Measurements from ENCODE around the gene BNIP1. TPM values are rescaled to one million over a fixed set of nuclear protein-coding genes. Genes with fewer than 3 reads are reported as not detected.
"Not testable (repeated sequence)": the region's sequence is repeated elsewhere in the genome, so short reads cannot be mapped to it uniquely, and the experiment has no call there.

BNIP1 gene
- total RNA-seq, 1 experiment from 2014 or later = 13.5 TPM

DNA sequence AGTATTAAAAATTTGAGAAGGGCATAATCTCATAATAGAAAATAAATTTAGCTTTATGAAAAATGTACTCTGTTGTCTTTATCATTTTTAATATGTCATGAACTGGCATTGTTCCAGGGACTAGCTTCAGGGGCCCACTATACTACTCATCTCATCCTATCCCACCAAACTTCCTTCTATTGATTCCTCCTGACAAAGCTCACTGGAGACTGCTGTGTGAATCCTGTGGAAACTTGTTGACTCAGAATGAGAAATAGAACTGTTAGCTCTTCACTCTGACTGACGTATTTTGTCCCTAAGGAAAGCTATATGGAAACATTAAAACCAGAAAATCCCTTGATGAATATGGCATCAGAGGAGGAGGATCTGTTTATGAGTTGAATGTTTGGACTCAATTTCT lies 29.8 kb upstream of the BNIP1 start:
- TF ChIP-seq, protein P1, sequence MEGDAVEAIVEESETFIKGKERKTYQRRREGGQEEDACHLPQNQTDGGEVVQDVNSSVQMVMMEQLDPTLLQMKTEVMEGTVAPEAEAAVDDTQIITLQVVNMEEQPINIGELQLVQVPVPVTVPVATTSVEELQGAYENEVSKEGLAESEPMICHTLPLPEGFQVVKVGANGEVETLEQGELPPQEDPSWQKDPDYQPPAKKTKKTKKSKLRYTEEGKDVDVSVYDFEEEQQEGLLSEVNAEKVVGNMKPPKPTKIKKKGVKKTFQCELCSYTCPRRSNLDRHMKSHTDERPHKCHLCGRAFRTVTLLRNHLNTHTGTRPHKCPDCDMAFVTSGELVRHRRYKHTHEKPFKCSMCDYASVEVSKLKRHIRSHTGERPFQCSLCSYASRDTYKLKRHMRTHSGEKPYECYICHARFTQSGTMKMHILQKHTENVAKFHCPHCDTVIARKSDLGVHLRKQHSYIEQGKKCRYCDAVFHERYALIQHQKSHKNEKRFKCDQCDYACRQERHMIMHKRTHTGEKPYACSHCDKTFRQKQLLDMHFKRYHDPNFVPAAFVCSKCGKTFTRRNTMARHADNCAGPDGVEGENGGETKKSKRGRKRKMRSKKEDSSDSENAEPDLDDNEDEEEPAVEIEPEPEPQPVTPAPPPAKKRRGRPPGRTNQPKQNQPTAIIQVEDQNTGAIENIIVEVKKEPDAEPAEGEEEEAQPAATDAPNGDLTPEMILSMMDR (conservative IDR thresholded peaks at IDR 0.05) = no peak
- TF ChIP-seq EZH2 (IDR thresholded peaks at IDR 0.05; ENCODE audit: low read depth) = no peak
- no peaks in the 10 kb centered on the region for H3K27me3 ChIP-seq (ENCODE audit: insufficient read depth, low read depth)
- H3K9me2 ChIP-seq (ENCODE audit: insufficient read depth) = no peaks in the 10 kb centered on the region
- no peaks in the 10 kb centered on the region for H3K4me1 ChIP-seq (replicated peaks; ENCODE audit: insufficient read depth)
- no peak overlapping the region for H3K4me2 ChIP-seq
- POLR2A ChIA-PET (ENCODE audit: unreplicated experiment) = no interaction called here
- CTCF ChIA-PET = no interaction called here
- no peak overlapping the region for H3K27ac ChIP-seq
- H3K79me2 ChIP-seq (ENCODE audit: low read depth) = no peaks in the 10 kb centered on the region
- no TSS peak for BruUV-seq (replicated peaks)
- H3F3A ChIP-seq (ENCODE audit: insufficient read depth, low read depth) = no peaks in the 10 kb centered on the region
- DNase-seq = no peak
- peaks cover 8% of the 10 kb centered on the region; the same call in 1 of the 2 replicates for H3K36me3 ChIP-seq (ENCODE audit: low read depth)
- H2AFZ ChIP-seq = no peak overlapping the region
- no peak overlapping the region for H3K4me3 ChIP-seq
- intact Hi-C loops (cut with micrococcal nuclease; ENCODE audit: unreplicated experiment) = no loop called here
- H3K9me3 ChIP-seq (ENCODE audit: insufficient read depth, low read depth) = no peaks in the 10 kb centered on the region; the same call in 1 of the 2 replicates
- H4K20me1 ChIP-seq (ENCODE audit: insufficient read depth) = no peaks in the 10 kb centered on the region

DNA sequence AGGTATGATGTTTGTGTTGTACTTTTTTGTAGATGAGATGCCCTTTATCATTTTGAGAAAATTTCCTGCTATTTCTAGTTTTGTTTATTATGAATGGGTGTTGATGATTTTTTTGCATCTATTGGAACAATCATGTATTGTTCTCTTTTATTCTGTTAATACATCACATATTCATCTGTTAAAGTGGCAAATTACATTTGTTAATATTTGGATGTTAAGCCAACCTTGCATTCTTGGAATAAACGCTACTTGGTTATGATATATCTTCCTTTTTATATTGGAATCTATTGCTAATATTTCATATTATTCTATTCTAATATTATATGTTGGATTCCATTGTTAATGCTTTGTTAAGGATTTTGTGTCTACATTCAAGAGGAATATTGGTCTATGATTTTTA lies 24.6 kb upstream of the BNIP1 start:
- ChIA-PET POLR2A (ENCODE audit: unreplicated experiment) (no interaction called here), CTCF (no interaction called here)
- H3K27ac ChIP-seq = no peak overlapping the region
- H3F3A ChIP-seq (ENCODE audit: insufficient read depth, low read depth) = no peaks in the 10 kb centered on the region
- TF ChIP-seq EZH2 (IDR thresholded peaks at IDR 0.05; ENCODE audit: low read depth) = no peak
- TF ChIP-seq, protein P1 (conservative IDR thresholded peaks at IDR 0.05) = no peak
- no peaks in the 10 kb centered on the region for H3K4me1 ChIP-seq (replicated peaks; ENCODE audit: insufficient read depth)
- no peaks in the 10 kb centered on the region for H3K9me2 ChIP-seq (ENCODE audit: insufficient read depth)
- H3K79me2 ChIP-seq (ENCODE audit: low read depth) = no peaks in the 10 kb centered on the region
- DNase-seq = no peak
- H3K27me3 ChIP-seq (ENCODE audit: insufficient read depth, low read depth) = no peaks in the 10 kb centered on the region
- BruUV-seq (replicated peaks) = no TSS peak
- H3K36me3 ChIP-seq (ENCODE audit: low read depth) = no peaks in the 10 kb centered on the region
- H3K9me3 ChIP-seq (ENCODE audit: insufficient read depth, low read depth) = no peaks in the 10 kb centered on the region; the same call in 1 of the 2 replicates
- no peak overlapping the region for H3K4me2 ChIP-seq
- no peaks in the 10 kb centered on the region for H4K20me1 ChIP-seq (ENCODE audit: insufficient read depth)
- H3K4me3 ChIP-seq = no peak overlapping the region
- intact Hi-C loops (cut with micrococcal nuclease; ENCODE audit: unreplicated experiment) = no loop called here
- no peak overlapping the region for H2AFZ ChIP-seq

DNA sequence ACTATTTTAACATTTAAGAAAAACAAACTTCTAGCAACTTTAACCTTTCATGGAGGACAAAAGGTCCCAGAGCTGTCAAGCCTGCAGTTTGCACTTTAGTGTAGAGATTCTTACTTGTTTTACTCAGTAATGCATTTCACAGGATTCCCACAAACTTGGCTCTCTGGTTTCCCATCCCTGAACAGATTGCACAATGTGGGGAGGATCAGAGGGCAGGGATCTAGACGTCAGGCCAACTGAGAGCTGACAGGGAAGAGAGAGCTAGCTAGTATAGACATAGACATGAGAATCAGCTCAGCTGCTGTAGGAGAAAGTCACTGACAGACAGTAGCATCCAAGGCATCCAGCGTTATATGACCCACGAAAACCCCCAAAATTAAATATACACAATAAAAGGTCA lies 20.9 kb upstream of the BNIP1 start:
- TF ChIP-seq, protein P1 (conservative IDR thresholded peaks at IDR 0.05) = no peak
- TF ChIP-seq EZH2 (IDR thresholded peaks at IDR 0.05; ENCODE audit: low read depth) = no peak
- no TSS peak for BruUV-seq (replicated peaks)
- Histone ChIP-seq H2AFZ (no peak overlapping the region), H3K36me3 (ENCODE audit: low read depth) (no peaks in the 10 kb centered on the region), H3K9me2 (ENCODE audit: insufficient read depth) (no peaks in the 10 kb centered on the region), H3K4me3 (no peak overlapping the region), H3K4me1 (replicated peaks; ENCODE audit: insufficient read depth) (no peaks in the 10 kb centered on the region), H3K9me3 (ENCODE audit: insufficient read depth, low read depth) (no peaks in the 10 kb centered on the region; the same call in 1 of the 2 replicates), H3K4me2 (no peak overlapping the region), H3K27me3 (ENCODE audit: insufficient read depth, low read depth) (no peaks in the 10 kb centered on the region), H3K79me2 (ENCODE audit: low read depth) (no peaks in the 10 kb centered on the region), H3F3A (ENCODE audit: insufficient read depth, low read depth) (no peaks in the 10 kb centered on the region), H4K20me1 (ENCODE audit: insufficient read depth) (no peaks in the 10 kb centered on the region), H3K27ac (no peak overlapping the region)
- DNase-seq = no peak
- intact Hi-C loops (cut with micrococcal nuclease; ENCODE audit: unreplicated experiment) = no loop called here
- POLR2A ChIA-PET (ENCODE audit: unreplicated experiment) = no interaction called here
- CTCF ChIA-PET = no interaction called here

DNA sequence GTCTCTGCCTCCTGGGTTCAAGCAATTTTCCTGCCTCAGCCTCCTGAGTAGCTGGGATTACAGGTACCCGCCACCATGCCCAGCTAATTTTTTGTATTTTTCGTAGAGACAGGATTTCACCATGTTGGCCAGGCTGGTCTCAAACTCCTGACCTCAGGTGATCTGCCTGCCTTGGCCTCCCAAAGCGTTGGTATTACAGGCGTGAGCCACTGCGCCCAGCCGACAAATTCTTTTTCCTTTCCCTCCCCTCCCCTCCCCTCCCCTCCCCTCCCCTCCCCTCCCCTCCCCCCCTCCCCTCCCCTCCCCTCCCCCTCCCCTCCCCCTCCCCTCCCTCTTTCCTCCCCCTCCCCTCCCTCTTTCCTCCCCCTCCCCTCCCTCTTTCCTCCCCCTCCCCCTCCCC lies 12.2 kb upstream of the BNIP1 start:
- BruUV-seq (replicated peaks); H3K4me3 ChIP-seq; H3F3A ChIP-seq (ENCODE audit: insufficient read depth, low read depth); H3K9me3 ChIP-seq (ENCODE audit: insufficient read depth, low read depth); H3K4me1 ChIP-seq (replicated peaks; ENCODE audit: insufficient read depth); H3K79me2 ChIP-seq (ENCODE audit: low read depth); H3K4me2 ChIP-seq; intact Hi-C loops (cut with micrococcal nuclease; ENCODE audit: unreplicated experiment); H4K20me1 ChIP-seq (ENCODE audit: insufficient read depth); H3K27me3 ChIP-seq (ENCODE audit: insufficient read depth, low read depth); CTCF ChIA-PET; H2AFZ ChIP-seq; DNase-seq; H3K27ac ChIP-seq; H3K36me3 ChIP-seq (ENCODE audit: low read depth); H3K9me2 ChIP-seq (ENCODE audit: insufficient read depth): not testable (repeated sequence)
- POLR2A ChIA-PET (ENCODE audit: unreplicated experiment) = interaction anchor here (0.6 kb wide), 1 partner anchor 75 kb away, joined by 3 read pairs; no protein-coding TSS in a partner anchor
